Transverse colon (tissue), 4 donors: ENCODE results near the gene ADGRE1. TPM values are rescaled to one million over a fixed set of nuclear protein-coding genes. Genes with fewer than 3 reads are reported as not detected.

ENCODE experiments used
- DNase-seq: peaks from one replicate; pipeline ENCODE4 v3.0.0-alpha.2; 2019
- H3K27ac ChIP-seq, 4 donors: fragments of 200-600 bp; sonication (generic); 2 replicates each; pipeline ENCODE4 v1.5.1; 2016 to 2018; ENCODE audit warnings: inconsistent platforms in 4 of 4
- H3K27me3 ChIP-seq: fragments of 200-600 bp; sonication (generic); 2 replicates; pipeline ENCODE4 v1.5.1; 2017; ENCODE audit warnings: inconsistent platforms
- H3K36me3 ChIP-seq, 4 donors: fragments of 200-600 bp; sonication (generic); 2 replicates each; pipeline ENCODE4 v1.5.1; 2017 to 2019; ENCODE audit warnings: inconsistent platforms in 4 of 4
- H3K4me1 ChIP-seq, 4 donors: fragments of 200-600 bp; sonication (generic); 2 replicates each; pipeline ENCODE4 v1.5.1; 2017 to 2020; ENCODE audit warnings: inconsistent platforms in 4 of 4
- H3K4me3 ChIP-seq, 4 donors: fragments of 200-600 bp; sonication (generic); 1 replicate in 1 of 4; 2 replicates in 3 of 4; pipeline versions ENCODE4 v1.5.1 to v1.6.1; 2017 to 2019; ENCODE audit warnings: inconsistent platforms in 4 of 4
- H3K9me3 ChIP-seq, 2 donors: fragments of 200-600 bp; sonication (generic); 2 replicates each; pipeline ENCODE4 v1.5.1; 2017 to 2019; ENCODE audit warnings: inconsistent platforms in 2 of 2
- EP300 ChIP-seq: sonication (generic); formaldehyde crosslinking; IDR thresholded peaks from one replicate; pipeline ENCODE4 v1.6.1; 2017; ENCODE audit warnings: antibody characterized with exemption, low read depth
- POLR2A ChIP-seq: fragments of 450-650 bp; IDR thresholded peaks from one replicate; pipeline ENCODE4 v1.6.1; 2016; ENCODE audit warnings: antibody characterized with exemption, mild to moderate bottlenecking, moderate library complexity
- POLR2AphosphoS5 ChIP-seq, 3 donors: sonication (generic); formaldehyde crosslinking; IDR thresholded peaks; one replicate each; pipeline ENCODE4 v1.6.1; 2016; ENCODE audit warnings: antibody characterized with exemption in 3 of 3
- WGBS, 2 donors: methylation state at CpG; one replicate each; pipeline ENCODE4 v1.1.5; 2018; ENCODE audit warnings: low coverage in 1 of 2; 5-methylcytosine and 5-hydroxymethylcytosine counted together
- in situ Hi-C, 4 donors: fragments of 200-750 bp; cut with MboI; loops; one replicate each; pipeline versions ENCODE4 v1.15.0 to v1.15.1; 2017; ENCODE audit warnings: low sequenced_read_pairs in 3 of 4, low pct_ligation_motif_present in 1 of 4, low pct_unique_long_range_greater_than_20kb in 1 of 4
- intact Hi-C: fragments of 100-400 bp; cut with DNase I; formaldehyde crosslinking; loops from one replicate; pipeline ENCODE4 v1.15.1; 2023; ENCODE audit warnings: low total_unique reads
- total RNA-seq, 4 donors: library from RNA; depleted of rRNA; stranded (reverse); fragments of >200 nt; gene quantifications; one replicate each; pipeline ENCODE4 v1.1.0, GENCODE V29; 2016
- TF ChIP-seq, protein P1 (sequence below), 5 experiments: fragments of 200-600 bp in 3 of 5; fragments of 450-650 bp in 2 of 5; sonication (generic) in 3 of 5; IDR thresholded peaks; 1 replicate in 2 of 5; 2 replicates in 3 of 5; pipeline ENCODE4 v1.5.1; 2016 to 2017; ENCODE audit warnings: antibody characterized with exemption in 5 of 5, inconsistent platforms in 3 of 5, mild to moderate bottlenecking in 2 of 5, moderate library complexity in 1 of 5

ADGRE1 gene
- total RNA-seq, 4 donors from 2014 or later, result 0.16 to 0.27 TPM; not detected in 2

- Histone ChIP-seq H3K27me3 (no peaks in the 10 kb centered on the region), H3K4me1 (no peaks in the 10 kb centered on the region), H3K9me3 (peaks cover 10 to 14% of the 10 kb centered on the region in 2 donors), H3K4me3 (no peak overlapping the region), H3K27ac (no peak overlapping the region), H3K36me3 (no peaks in the 10 kb centered on the region)
- TF ChIP-seq POLR2AphosphoS5 (IDR thresholded peaks at IDR 0.05), result no peak
- TF ChIP-seq EP300, result no peak
- TF ChIP-seq POLR2A, result no peak
- TF ChIP-seq, protein P1, sequence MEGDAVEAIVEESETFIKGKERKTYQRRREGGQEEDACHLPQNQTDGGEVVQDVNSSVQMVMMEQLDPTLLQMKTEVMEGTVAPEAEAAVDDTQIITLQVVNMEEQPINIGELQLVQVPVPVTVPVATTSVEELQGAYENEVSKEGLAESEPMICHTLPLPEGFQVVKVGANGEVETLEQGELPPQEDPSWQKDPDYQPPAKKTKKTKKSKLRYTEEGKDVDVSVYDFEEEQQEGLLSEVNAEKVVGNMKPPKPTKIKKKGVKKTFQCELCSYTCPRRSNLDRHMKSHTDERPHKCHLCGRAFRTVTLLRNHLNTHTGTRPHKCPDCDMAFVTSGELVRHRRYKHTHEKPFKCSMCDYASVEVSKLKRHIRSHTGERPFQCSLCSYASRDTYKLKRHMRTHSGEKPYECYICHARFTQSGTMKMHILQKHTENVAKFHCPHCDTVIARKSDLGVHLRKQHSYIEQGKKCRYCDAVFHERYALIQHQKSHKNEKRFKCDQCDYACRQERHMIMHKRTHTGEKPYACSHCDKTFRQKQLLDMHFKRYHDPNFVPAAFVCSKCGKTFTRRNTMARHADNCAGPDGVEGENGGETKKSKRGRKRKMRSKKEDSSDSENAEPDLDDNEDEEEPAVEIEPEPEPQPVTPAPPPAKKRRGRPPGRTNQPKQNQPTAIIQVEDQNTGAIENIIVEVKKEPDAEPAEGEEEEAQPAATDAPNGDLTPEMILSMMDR (IDR thresholded peaks at IDR 0.05), result no peak
- intact Hi-C loops (no loop called here), in situ Hi-C loops (no loop called here)
- no peak for DNase-seq
Measured at GRCh38 chr19:6903446-6903845, 16.1 kb downstream of the ADGRE1 start.

GRCh38 chr19:6906559-6907060 lies 19.2 kb downstream of the ADGRE1 start:
- 38% methylated on average over 3 of the region's 3 CpGs; no CpG with 5 or more reads in 1 of the 2 donors for WGBS, 2 donors
- TF ChIP-seq POLR2AphosphoS5 (IDR thresholded peaks at IDR 0.05), result no peak
- TF ChIP-seq, protein P1 (IDR thresholded peaks at IDR 0.05), result no peak
- TF ChIP-seq POLR2A, result no peak
- TF ChIP-seq EP300, result no peak
- Histone ChIP-seq H3K36me3 (no peaks in the 10 kb centered on the region), H3K27ac (no peak overlapping the region), H3K4me1 (no peaks in the 10 kb centered on the region), H3K9me3 (peaks cover 10 to 14% of the 10 kb centered on the region in 2 donors), H3K4me3 (no peak overlapping the region), H3K27me3 (no peaks in the 10 kb centered on the region)
- DNase-seq, result no peak
- intact Hi-C loops, result no loop called here
- in situ Hi-C loops, result no loop called here

- Histone ChIP-seq H3K9me3 (peaks cover 10 to 22% of the 10 kb centered on the region in 2 donors), H3K4me3 (no peak overlapping the region), H3K27ac (no peak overlapping the region), H3K27me3 (no peaks in the 10 kb centered on the region), H3K36me3 (no peaks in the 10 kb centered on the region), H3K4me1 (no peaks in the 10 kb centered on the region)
- DNase-seq, result no peak
- TF ChIP-seq EP300 (no peak), POLR2A (no peak), POLR2AphosphoS5 (IDR thresholded peaks at IDR 0.05) (no peak)
- TF ChIP-seq, protein P1 (IDR thresholded peaks at IDR 0.05), result no peak
- in situ Hi-C loops, result no loop called here
- intact Hi-C loops, result no loop called here
- WGBS, 2 donors, result 33 to 62% methylated on average over 3 of the region's 3 CpGs
Measured at GRCh38 chr19:6911523-6911922, 24.1 kb downstream of the ADGRE1 start.

- no peak for DNase-seq
- intact Hi-C loops (no loop called here), in situ Hi-C loops (no loop called here)
- Histone ChIP-seq H3K27me3 (no peaks in the 10 kb centered on the region), H3K4me3 (no peak overlapping the region), H3K27ac (no peak overlapping the region), H3K4me1 (no peaks in the 10 kb centered on the region), H3K9me3 (peaks cover 0 to 14% of the 10 kb centered on the region in 2 donors), H3K36me3 (no peaks in the 10 kb centered on the region)
- no peak for TF ChIP-seq POLR2AphosphoS5 (IDR thresholded peaks at IDR 0.05)
- 45 to 70% methylated on average over 2 of the region's 2 CpGs for WGBS, 2 donors
Measured at GRCh38 chr19:6914321-6914720, 26.9 kb downstream of the ADGRE1 start.

DNA sequence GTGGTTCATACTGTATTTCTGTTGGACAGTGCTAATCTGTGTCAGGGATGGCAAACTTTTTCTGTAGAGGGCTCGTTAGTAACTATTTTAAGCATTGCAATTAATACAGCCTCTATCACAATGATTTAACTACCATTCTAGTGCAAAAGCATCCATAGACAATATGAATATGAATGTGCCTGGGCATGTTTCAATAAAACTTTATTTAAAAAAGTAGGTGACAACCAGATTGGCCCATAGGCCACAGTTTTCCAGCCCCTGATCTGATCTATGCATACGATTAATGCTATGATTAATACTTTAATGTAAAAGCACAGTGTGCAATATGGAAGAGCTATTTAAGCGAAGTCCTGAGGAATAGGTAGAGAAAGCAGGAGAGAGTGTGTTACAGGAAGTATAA lies 29.6 kb downstream of the ADGRE1 start:
- Histone ChIP-seq H3K36me3 (no peaks in the 10 kb centered on the region), H3K27ac (no peak overlapping the region), H3K9me3 (peaks cover 0 to 14% of the 10 kb centered on the region in 2 donors), H3K4me3 (no peak overlapping the region), H3K4me1 (no peaks in the 10 kb centered on the region), H3K27me3 (no peaks in the 10 kb centered on the region)
- intact Hi-C loops (no loop called here), in situ Hi-C loops (no loop called here)
- TF ChIP-seq POLR2AphosphoS5 (IDR thresholded peaks at IDR 0.05), result no peak
- TF ChIP-seq POLR2A, result no peak
- no peak for TF ChIP-seq EP300
- TF ChIP-seq, protein P1 (IDR thresholded peaks at IDR 0.05), result no peak
- WGBS, 2 donors, result 83 to 85% methylated on average over 3 of the region's 3 CpGs
- DNase-seq, result no peak
